ENCODE measurements around the gene CCL20. TPM values are rescaled to one million over a fixed set of nuclear protein-coding genes. Genes with fewer than 3 reads are reported as not detected.

CCL20 gene
- total RNA-seq, 1 experiment from 2014 or later, result not detected

Other genes with a start within 250 kb of the CCL20 start
- not detected in 2 replicates for gene SCYGR2, start 214.9 kb upstream of the CCL20 start, total RNA-seq (2014; rRNA removed; shearing (Covaris generic))
- not detected in 2 replicates for gene SCYGR3, start 199.0 kb upstream of the CCL20 start, total RNA-seq (2014; rRNA removed; shearing (Covaris generic))
- not detected in 2 replicates for gene SCYGR4, start 196.3 kb upstream of the CCL20 start, total RNA-seq (2014; rRNA removed; shearing (Covaris generic))
- not detected in 2 replicates for gene SCYGR5, start 147.0 kb upstream of the CCL20 start, total RNA-seq (2014; rRNA removed; shearing (Covaris generic))
- not detected in 2 replicates for gene SLC19A3, start 95.8 kb upstream of the CCL20 start, total RNA-seq (2014; rRNA removed; shearing (Covaris generic))
- gene SCYGR6, start 89.1 kb upstream of the CCL20 start, total RNA-seq (2014; rRNA removed; shearing (Covaris generic)), result not detected in 2 replicates
- not detected in 2 replicates for gene SCYGR7, start 85.5 kb upstream of the CCL20 start, total RNA-seq (2014; rRNA removed; shearing (Covaris generic))
- not detected in 2 replicates for gene SCYGR8, start 67.9 kb upstream of the CCL20 start, total RNA-seq (2014; rRNA removed; shearing (Covaris generic))
- 0.30 TPM in 1 of 2 replicates, not detected in the other for gene DAW1, start 57.8 kb downstream of the CCL20 start, total RNA-seq (2014; rRNA removed; shearing (Covaris generic))